H1 (cell line): Measurements from ENCODE around the gene CRYGB. TPM values are rescaled to one million over a fixed set of nuclear protein-coding genes. Genes with fewer than 3 reads are reported as not detected.

Experiments used
- CBX5 ChIP-seq: fragments of 300-800, 300-1000 bp; sonication (generic); IDR thresholded peaks from 2 replicates; pipeline ENCODE4 v1.7.1; 2016; ENCODE audit warnings: antibody characterized with exemption, low read length, low read depth
- CHD1 ChIP-seq: IDR thresholded peaks from 2 replicates; pipeline ENCODE4 v1.6.1; 2012; ENCODE audit warnings: low read depth, low read length, improper control_type of control experiment
- CHD7 ChIP-seq: fragments of 300-600 bp; sonication (generic); IDR thresholded peaks from 2 replicates; pipeline ENCODE4 v1.7.1; 2012; ENCODE audit warnings: low read length, moderate library complexity, mild to moderate bottlenecking, inconsistent platforms; ENCODE audit not compliant: insufficient replicate concordance
- RAD21 ChIP-seq, 2 experiments: IDR thresholded peaks in 1 of 2; conservative IDR thresholded peaks in 1 of 2; 2 replicates each; pipeline ENCODE4 v1.6.1; 2011; ENCODE audit warnings: low read depth in 2 of 2, low read length in 2 of 2, improper control_type of control experiment in 1 of 2, inconsistent platforms in 1 of 2, mild to moderate bottlenecking in 1 of 2, moderate library complexity in 1 of 2
- RNF2 ChIP-seq: fragments of 200-900, 300-1000 bp; sonication (generic); IDR thresholded peaks from 2 replicates; pipeline ENCODE4 v1.7.1; 2016; ENCODE audit warnings: borderline replicate concordance, low read depth, mild to moderate bottlenecking, antibody characterized with exemption, low read length; ENCODE audit not compliant: poor library complexity, severe bottlenecking; ENCODE audit errors: missing control alignments
- TAF1 ChIP-seq: IDR thresholded peaks from 2 replicates; pipeline ENCODE4 v1.6.1; 2011; ENCODE audit warnings: mild to moderate bottlenecking, low read depth, low read length
- polyA plus RNA-seq, 7 experiments: library from polyadenylated mRNA; depleted of rRNA in 3 of 7; stranded (reverse) in 5 of 7; unstranded in 2 of 7; fragments of >200 nt in 5 of 7; fragments of 200-250 nt in 2 of 7; gene quantifications; 1 replicate in 5 of 7; 2 replicates in 1 of 7; 4 replicates in 1 of 7; pipeline versions ENCODE4 v1.2.1 to v1.2.3, GENCODE V29; 2011 to 2013; ENCODE audit warnings: missing spikeins in 2 of 7, mixed read lengths in 2 of 7
- total RNA-seq: library from RNA; stranded (reverse); fragmentation: NEBNext Ultra II Directional; extraction: Animal tissue kit (Norgen Biotek cat#: 25700); gene quantifications from 2 replicates; pipeline ENCODE4 v1.2.1, GENCODE V29; 2021
- TF ChIP-seq, protein P1 (sequence below): IDR thresholded peaks from 2 replicates; pipeline ENCODE4 v1.6.1; 2012; ENCODE audit warnings: low read length, inconsistent platforms

The CRYGB gene
- total and polyA plus RNA-seq, 2 of the 8 experiments (the other 6 are each of a cell fraction or from before 2014, with no cell fraction given) = 0.38 TPM; not detected in 1

- TF ChIP-seq CHD7 (no peak), CBX5 (no peak), CHD1 (no peak), RAD21 (IDR thresholded peaks at IDR 0.05 in 1 of 2, conservative IDR thresholded peaks at IDR 0.05 in 1 of 2; ENCODE audit: low read depth in 2 of 2, low read length in 2 of 2) (no peak), TAF1 (no peak), RNF2 (no peak)
- TF ChIP-seq, protein P1, sequence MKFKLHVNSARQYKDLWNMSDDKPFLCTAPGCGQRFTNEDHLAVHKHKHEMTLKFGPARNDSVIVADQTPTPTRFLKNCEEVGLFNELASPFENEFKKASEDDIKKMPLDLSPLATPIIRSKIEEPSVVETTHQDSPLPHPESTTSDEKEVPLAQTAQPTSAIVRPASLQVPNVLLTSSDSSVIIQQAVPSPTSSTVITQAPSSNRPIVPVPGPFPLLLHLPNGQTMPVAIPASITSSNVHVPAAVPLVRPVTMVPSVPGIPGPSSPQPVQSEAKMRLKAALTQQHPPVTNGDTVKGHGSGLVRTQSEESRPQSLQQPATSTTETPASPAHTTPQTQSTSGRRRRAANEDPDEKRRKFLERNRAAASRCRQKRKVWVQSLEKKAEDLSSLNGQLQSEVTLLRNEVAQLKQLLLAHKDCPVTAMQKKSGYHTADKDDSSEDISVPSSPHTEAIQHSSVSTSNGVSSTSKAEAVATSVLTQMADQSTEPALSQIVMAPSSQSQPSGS = no peak
Measured at GRCh38 chr2:208174144-208174543, 28.2 kb upstream of the CRYGB start (continued).
